Thyroid gland (tissue), 4 donors: ENCODE results near the gene TRAIP. TPM values are rescaled to one million over a fixed set of nuclear protein-coding genes. Genes with fewer than 3 reads are reported as not detected.
A peak's percentile ranks its signal among the peaks of the same experiment; 100 is the strongest.

Experiments used
- DNase-seq, 2 donors: peaks; one replicate each; pipeline ENCODE4 v3.0.0-alpha.2; 2019
- H3K27ac ChIP-seq, 3 donors: fragments of 200-600 bp; sonication (generic); 1 replicate in 2 of 3; 2 replicates in 1 of 3; pipeline ENCODE4 v1.5.1; 2016 to 2019; ENCODE audit warnings: mild to moderate bottlenecking in 1 of 3, moderate library complexity in 1 of 3
- H3K27me3 ChIP-seq: fragments of 200-600 bp; sonication (generic); one replicate; pipeline ENCODE4 v1.5.1; 2019
- H3K36me3 ChIP-seq, 2 donors: fragments of 200-600 bp; sonication (generic); one replicate each; pipeline ENCODE4 v1.5.1; 2016 to 2019
- H3K4me1 ChIP-seq, 2 donors: fragments of 200-600 bp; sonication (generic); one replicate each; pipeline ENCODE4 v1.5.1; 2017 to 2019
- H3K4me3 ChIP-seq, 3 donors: fragments of 200-600 bp; sonication (generic); replicated peaks in 1 of 3; 1 replicate in 2 of 3; 2 replicates in 1 of 3; pipeline ENCODE4 v1.5.1; 2016; ENCODE audit warnings: mild to moderate bottlenecking in 1 of 3
- H3K9me3 ChIP-seq: fragments of 200-600 bp; sonication (generic); one replicate; pipeline ENCODE4 v1.5.1; 2017
- CTCF ChIP-seq, 6 experiments: fragments of 200-600 bp in 3 of 6; fragments of 450-650 bp in 3 of 6; sonication (generic) in 3 of 6; IDR thresholded peaks; one replicate each; pipeline ENCODE4 v1.5.1; 2016 to 2019; ENCODE audit warnings: antibody characterized with exemption in 6 of 6, mild to moderate bottlenecking in 2 of 6, inconsistent platforms in 1 of 6, moderate library complexity in 1 of 6
- POLR2A ChIP-seq, 2 donors: fragments of 450-650 bp; IDR thresholded peaks; one replicate each; pipeline ENCODE4 v1.6.1; 2017; ENCODE audit warnings: antibody characterized with exemption in 2 of 2, mild to moderate bottlenecking in 2 of 2, moderate library complexity in 1 of 2
- WGBS, 2 donors: methylation state at CpG; one replicate each; pipeline ENCODE4 v1.1.5; 2017; 5-methylcytosine and 5-hydroxymethylcytosine counted together
- intact Hi-C: fragments of 100-400 bp; cut with DNase I; formaldehyde crosslinking; loops from one replicate; pipeline ENCODE4 v1.15.1; 2023
- total RNA-seq, 4 donors: library from RNA; depleted of rRNA; stranded (reverse); fragments of >200 nt; gene quantifications; one replicate each; pipeline ENCODE4 v1.2.3, GENCODE V29; 2016

Gene TRAIP
- total RNA-seq, 4 donors from 2014 or later: 0.73 to 7.0 (median 3.3) TPM

GRCh38 chr3:49805367-49805782 is 51.0 kb downstream of the TRAIP start:
- peaks cover 6 to 13% of the 10 kb centered on the region in 2 donors for H3K36me3 ChIP-seq
- H3K4me3 ChIP-seq: no peak overlapping the region
- H3K27me3 ChIP-seq: no peaks in the 10 kb centered on the region
- TF ChIP-seq POLR2A (IDR thresholded peaks at IDR 0.05) (no peak), CTCF (IDR thresholded peaks at IDR 0.05) (no peak)
- peak; percentile 96 to 98 for DNase-seq
- WGBS, 2 donors: 9 to 20% methylated on average over 2 to 3 of the region's 3 CpGs
- intact Hi-C loops: loop anchor here (2.0 kb wide), 1 partner anchor 37 kb away; no protein-coding TSS in a partner anchor
- H3K9me3 ChIP-seq: no peaks in the 10 kb centered on the region
- H3K4me1 ChIP-seq: peaks cover 12 to 37% of the 10 kb centered on the region in 2 donors
- H3K27ac ChIP-seq: peak overlapping the region; percentile 91 to 96 (median 94)

- H3K4me1 ChIP-seq: peaks cover 12 to 37% of the 10 kb centered on the region in 2 donors
- intact Hi-C loops: loop anchor here (2.0 to 5.0 kb wide), 2 partner anchors 38 to 98 kb away; partner anchors contain the start of gene MST1R
- TF ChIP-seq POLR2A (IDR thresholded peaks at IDR 0.05): no peak
- TF ChIP-seq CTCF (IDR thresholded peaks at IDR 0.05): no peak
- peak overlapping the region; percentile 91 to 96 (median 94) for H3K27ac ChIP-seq
- no peaks in the 10 kb centered on the region for H3K27me3 ChIP-seq
- DNase-seq: peak in 1 of 2 donors; percentile 9
- H3K36me3 ChIP-seq: peaks cover 4 to 5% of the 10 kb centered on the region in 2 donors
- H3K9me3 ChIP-seq: no peaks in the 10 kb centered on the region
- H3K4me3 ChIP-seq: no peak overlapping the region
- 83 to 84% methylated on average over 13 to 18 of the region's 26 CpGs for WGBS, 2 donors
Observed at GRCh38 chr3:49804141-49805041, 52.0 kb downstream of the TRAIP start.

GRCh38 chr3:49803465-49804140 is 52.8 kb downstream of the TRAIP start:
- 12 to 27% methylated on average over 10 to 28 of the region's 41 CpGs for WGBS, 2 donors
- peak in 1 of 2 donors; percentile 19 for DNase-seq
- intact Hi-C loops: loop anchor here (2.0 to 5.0 kb wide), 2 partner anchors 39 to 99 kb away; partner anchors contain the start of gene MST1R
- Histone ChIP-seq H3K4me1 (peaks cover 12 to 37% of the 10 kb centered on the region in 2 donors), H3K27me3 (no peaks in the 10 kb centered on the region), H3K4me3 (peak overlapping the region; percentile 34 to 72 (median 60)), H3K27ac (peak overlapping the region in 2 of 3 donors; percentile 85 to 96), H3K36me3 (no peaks in the 10 kb centered on the region), H3K9me3 (no peaks in the 10 kb centered on the region)
- TF ChIP-seq CTCF (IDR thresholded peaks at IDR 0.05) (no peak), POLR2A (IDR thresholded peaks at IDR 0.05) (no peak)

- DNase-seq: peak; percentile 90 to 91
- H3K36me3 ChIP-seq: no peaks in the 10 kb centered on the region
- H3K27me3 ChIP-seq: no peaks in the 10 kb centered on the region
- TF ChIP-seq POLR2A (IDR thresholded peaks at IDR 0.05) (peak in 1 of 2 donors; percentile 52), CTCF (IDR thresholded peaks at IDR 0.05) (peak in 5 of 6 experiments; percentile 59 to 96 (median 79))
- peak within 1 kb of the TSS; percentile 60 to 72 (median 60) for H3K4me3 ChIP-seq
- peak within 1 kb of the TSS; percentile 50 to 96 (median 85) for H3K27ac ChIP-seq
- 0% methylated on average over 8 of the region's 71 CpGs; no CpG with 5 or more reads in 1 of the 2 donors for WGBS, 2 donors
- intact Hi-C loops: loop anchor here (5.0 kb wide), 1 partner anchor 99 kb away; the partner anchor contains the start of gene MST1R
- no peaks in the 10 kb centered on the region for H3K9me3 ChIP-seq
- peaks cover 12 to 37% of the 10 kb centered on the region in 2 donors for H3K4me1 ChIP-seq
Observed at GRCh38 chr3:49802719-49803464, 53.5 kb downstream of the TRAIP start, which contains the start of gene INKA1. TSS of gene INKA1 (plus strand) at chr3:49803261. CDS start at chr3:49803393, 132 bp downstream.
